ENCODE measurements around the gene IFNA17.

- TF ChIP-seq, protein P1, sequence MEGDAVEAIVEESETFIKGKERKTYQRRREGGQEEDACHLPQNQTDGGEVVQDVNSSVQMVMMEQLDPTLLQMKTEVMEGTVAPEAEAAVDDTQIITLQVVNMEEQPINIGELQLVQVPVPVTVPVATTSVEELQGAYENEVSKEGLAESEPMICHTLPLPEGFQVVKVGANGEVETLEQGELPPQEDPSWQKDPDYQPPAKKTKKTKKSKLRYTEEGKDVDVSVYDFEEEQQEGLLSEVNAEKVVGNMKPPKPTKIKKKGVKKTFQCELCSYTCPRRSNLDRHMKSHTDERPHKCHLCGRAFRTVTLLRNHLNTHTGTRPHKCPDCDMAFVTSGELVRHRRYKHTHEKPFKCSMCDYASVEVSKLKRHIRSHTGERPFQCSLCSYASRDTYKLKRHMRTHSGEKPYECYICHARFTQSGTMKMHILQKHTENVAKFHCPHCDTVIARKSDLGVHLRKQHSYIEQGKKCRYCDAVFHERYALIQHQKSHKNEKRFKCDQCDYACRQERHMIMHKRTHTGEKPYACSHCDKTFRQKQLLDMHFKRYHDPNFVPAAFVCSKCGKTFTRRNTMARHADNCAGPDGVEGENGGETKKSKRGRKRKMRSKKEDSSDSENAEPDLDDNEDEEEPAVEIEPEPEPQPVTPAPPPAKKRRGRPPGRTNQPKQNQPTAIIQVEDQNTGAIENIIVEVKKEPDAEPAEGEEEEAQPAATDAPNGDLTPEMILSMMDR (IDR thresholded peaks at IDR 0.05) = no peak
- TF ChIP-seq POLR2A (IDR thresholded peaks at IDR 0.05) = no peak
Measured at GRCh38 chr9:21265421-21266189, 37.6 kb upstream of the IFNA17 start.

All from testis (tissue), 2 donors.